OCI-LY7 (cell line): ENCODE data around the gene KRT72. TPM values are rescaled to one million over a fixed set of nuclear protein-coding genes. Genes with fewer than 3 reads are reported as not detected.

Source experiments
- BruUV-seq: library from RNA; stranded (reverse); fragments of 400-500 nt; replicated peaks from 2 replicates; lab custom pipeline; 2021; lab: Mats Ljungman, UMichigan
- CTCF ChIA-PET: fragments of 300-600 bp; sonication (Branson Sonifier 250); formaldehyde crosslinking; loops from one replicate; lab custom pipeline; 2022; ENCODE audit warnings: antibody characterized with exemption; ENCODE audit not compliant: unreplicated experiment; lab: Charles Lee
- POLR2A ChIA-PET: fragments of 300-600 bp; sonication (Branson Sonifier 250); formaldehyde crosslinking; loops from one replicate; lab custom pipeline; 2022; ENCODE audit warnings: antibody characterized with exemption; lab: Charles Lee
- DNase-seq: peaks from one replicate; pipeline ENCODE4 v3.0.0-alpha.2; 2015; ENCODE audit warnings: low spot score
- H2AFZ ChIP-seq: fragments of 200-600 bp; sonication (generic), shearing (Covaris generic); 2 replicates; pipeline ENCODE4 v1.6.1; 2014; ENCODE audit warnings: mild to moderate bottlenecking, antibody characterized with exemption, low read length, moderate library complexity
- H3K27ac ChIP-seq: fragments of 200-600 bp; sonication (generic); 2 replicates; pipeline ENCODE4 v1.5.1; 2014; ENCODE audit warnings: mixed run types, low read depth, mild to moderate bottlenecking, moderate library complexity, low read length, inconsistent platforms; ENCODE audit not compliant: poor library complexity, severe bottlenecking
- H3K36me3 ChIP-seq: fragments of 200-600 bp; sonication (generic); 2 replicates; pipeline ENCODE4 v1.6.1; 2014; ENCODE audit warnings: mild to moderate bottlenecking, antibody characterized with exemption, low read length, moderate library complexity, mixed read lengths; ENCODE audit not compliant: insufficient read depth
- H3K4me1 ChIP-seq: fragments of 200-600 bp; sonication (generic); 2 replicates; pipeline ENCODE4 v1.5.1; 2014; ENCODE audit warnings: mild to moderate bottlenecking, low read length; ENCODE audit not compliant: insufficient read depth, poor library complexity, severe bottlenecking
- H3K4me2 ChIP-seq: fragments of 200-600 bp; sonication (generic); 2 replicates; pipeline ENCODE4 v1.6.1; 2014; ENCODE audit warnings: mild to moderate bottlenecking, low read length
- H3K4me3 ChIP-seq: fragments of 200-600 bp; sonication (generic); 2 replicates; pipeline ENCODE4 v1.5.1; 2014; ENCODE audit warnings: mild to moderate bottlenecking, low read depth, low read length; ENCODE audit not compliant: poor library complexity, severe bottlenecking
- H3K79me2 ChIP-seq: fragments of 200-600 bp; sonication (generic); 2 replicates; pipeline ENCODE4 v1.6.1; 2016; ENCODE audit warnings: low read depth, mild to moderate bottlenecking, low read length, moderate library complexity, mixed read lengths; ENCODE audit not compliant: insufficient read depth
- H3K9me2 ChIP-seq: fragments of 200-600 bp; sonication (generic); 2 replicates; pipeline ENCODE4 v1.6.1; 2016; ENCODE audit warnings: mild to moderate bottlenecking, low read length, mixed read lengths; ENCODE audit not compliant: insufficient read depth
- H3K9me3 ChIP-seq: fragments of 200-600 bp; sonication (generic); 2 replicates; pipeline ENCODE4 v1.6.1; 2014; ENCODE audit warnings: mild to moderate bottlenecking, mixed run types, low read length, mixed read lengths
- H4K20me1 ChIP-seq: fragments of 200-600 bp; sonication (generic); 2 replicates; pipeline ENCODE4 v1.6.1; 2014; ENCODE audit warnings: mild to moderate bottlenecking, antibody characterized with exemption, low read length, moderate library complexity, mixed read lengths; ENCODE audit not compliant: insufficient read depth
- EZH2phosphoT487 ChIP-seq: fragments of 200-600 bp; sonication (generic); IDR thresholded peaks from 2 replicates; pipeline ENCODE4 v1.6.1; 2018; ENCODE audit warnings: low read depth, borderline replicate concordance, mild to moderate bottlenecking, mixed run types, antibody characterized with exemption, low read length, moderate library complexity, mixed read lengths
- intact Hi-C: fragments of 100-400 bp; cut with micrococcal nuclease; formaldehyde crosslinking; loops from one replicate; pipeline ENCODE4 v1.10.0; 2022; ENCODE audit not compliant: unreplicated experiment
- total RNA-seq, 2 experiments: library from RNA; depleted of rRNA in 1 of 2; stranded (reverse); fragments of >200 nt in 1 of 2; shearing (Covaris generic) in 1 of 2; gene quantifications; 2 replicates each; pipeline ENCODE4 v1.2.3, GENCODE V29; 2014 to 2022
- TF ChIP-seq, protein P1 (sequence below): fragments of 200-600 bp; sonication (generic); conservative IDR thresholded peaks from 2 replicates; pipeline ENCODE4 v1.5.1; 2014; ENCODE audit warnings: mild to moderate bottlenecking, antibody characterized with exemption, low read length, moderate library complexity, mixed read lengths

KRT72 gene
- total RNA-seq, 2 experiments from 2014 or later = not detected

- DNase-seq = no peak
- intact Hi-C loops = no loop called here
- CTCF ChIA-PET = no interaction called here
- no TSS peak for BruUV-seq
- Histone ChIP-seq H3K4me2 (no peak overlapping the region), H3K4me1 (no peaks in the 10 kb centered on the region), H4K20me1 (no peaks in the 10 kb centered on the region), H3K79me2 (no peaks in the 10 kb centered on the region), H3K4me3 (no peak overlapping the region), H3K27ac (no peak overlapping the region), H3K9me3 (no peaks in the 10 kb centered on the region), H3K9me2 (no peaks in the 10 kb centered on the region), H2AFZ (no peak overlapping the region), H3K36me3 (no peaks in the 10 kb centered on the region)
- no peak for TF ChIP-seq EZH2phosphoT487
- TF ChIP-seq, protein P1, sequence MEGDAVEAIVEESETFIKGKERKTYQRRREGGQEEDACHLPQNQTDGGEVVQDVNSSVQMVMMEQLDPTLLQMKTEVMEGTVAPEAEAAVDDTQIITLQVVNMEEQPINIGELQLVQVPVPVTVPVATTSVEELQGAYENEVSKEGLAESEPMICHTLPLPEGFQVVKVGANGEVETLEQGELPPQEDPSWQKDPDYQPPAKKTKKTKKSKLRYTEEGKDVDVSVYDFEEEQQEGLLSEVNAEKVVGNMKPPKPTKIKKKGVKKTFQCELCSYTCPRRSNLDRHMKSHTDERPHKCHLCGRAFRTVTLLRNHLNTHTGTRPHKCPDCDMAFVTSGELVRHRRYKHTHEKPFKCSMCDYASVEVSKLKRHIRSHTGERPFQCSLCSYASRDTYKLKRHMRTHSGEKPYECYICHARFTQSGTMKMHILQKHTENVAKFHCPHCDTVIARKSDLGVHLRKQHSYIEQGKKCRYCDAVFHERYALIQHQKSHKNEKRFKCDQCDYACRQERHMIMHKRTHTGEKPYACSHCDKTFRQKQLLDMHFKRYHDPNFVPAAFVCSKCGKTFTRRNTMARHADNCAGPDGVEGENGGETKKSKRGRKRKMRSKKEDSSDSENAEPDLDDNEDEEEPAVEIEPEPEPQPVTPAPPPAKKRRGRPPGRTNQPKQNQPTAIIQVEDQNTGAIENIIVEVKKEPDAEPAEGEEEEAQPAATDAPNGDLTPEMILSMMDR = no peak
- POLR2A ChIA-PET = no interaction called here
Observed at GRCh38 chr12:52607314-52607713, 6.1 kb upstream of the KRT72 start.

GRCh38 chr12:52606581-52607218 lies 5.4 kb upstream of the KRT72 start:
- DNase-seq = no peak
- TF ChIP-seq EZH2phosphoT487 = no peak
- TF ChIP-seq, protein P1 = no peak
- POLR2A ChIA-PET = no interaction called here
- H3K4me2 ChIP-seq = no peak overlapping the region
- H3K9me2 ChIP-seq = no peaks in the 10 kb centered on the region
- no peaks in the 10 kb centered on the region for H3K79me2 ChIP-seq
- intact Hi-C loops = no loop called here
- no peak overlapping the region for H3K4me3 ChIP-seq
- no TSS peak for BruUV-seq
- H4K20me1 ChIP-seq = no peaks in the 10 kb centered on the region
- no peak overlapping the region for H2AFZ ChIP-seq
- CTCF ChIA-PET = no interaction called here
- H3K9me3 ChIP-seq = no peaks in the 10 kb centered on the region
- no peak overlapping the region for H3K27ac ChIP-seq
- H3K4me1 ChIP-seq = no peaks in the 10 kb centered on the region
- no peaks in the 10 kb centered on the region for H3K36me3 ChIP-seq

GRCh38 chr12:52606096-52606495 lies 4.8 kb upstream of the KRT72 start:
- Histone ChIP-seq H3K9me2 (no peaks in the 10 kb centered on the region), H3K4me2 (no peak overlapping the region), H3K27ac (no peak overlapping the region), H3K4me3 (no peak overlapping the region), H3K79me2 (no peaks in the 10 kb centered on the region), H2AFZ (no peak overlapping the region), H3K4me1 (no peaks in the 10 kb centered on the region), H3K9me3 (no peaks in the 10 kb centered on the region), H4K20me1 (no peaks in the 10 kb centered on the region), H3K36me3 (no peaks in the 10 kb centered on the region)
- ChIA-PET POLR2A (no interaction called here), CTCF (no interaction called here)
- no TSS peak for BruUV-seq
- no peak for TF ChIP-seq EZH2phosphoT487
- TF ChIP-seq, protein P1 = no peak
- no peak for DNase-seq
- intact Hi-C loops = no loop called here
